HG02678 (cell line): ENCODE results near the gene PTPRU.
"Not testable (repeated sequence)": the region's sequence is repeated elsewhere in the genome, so short reads cannot be mapped to it uniquely, and the experiment has no call there.

ENCODE experiments used
- ATAC-seq: cut with Tn5 transposase; IDR thresholded peaks from one replicate; pipeline ENCODE4 v1.9.1; 2021; ENCODE audit warnings: mild to moderate bottlenecking, moderate library complexity; ENCODE audit not compliant: unreplicated experiment

The PTPRU gene

DNA sequence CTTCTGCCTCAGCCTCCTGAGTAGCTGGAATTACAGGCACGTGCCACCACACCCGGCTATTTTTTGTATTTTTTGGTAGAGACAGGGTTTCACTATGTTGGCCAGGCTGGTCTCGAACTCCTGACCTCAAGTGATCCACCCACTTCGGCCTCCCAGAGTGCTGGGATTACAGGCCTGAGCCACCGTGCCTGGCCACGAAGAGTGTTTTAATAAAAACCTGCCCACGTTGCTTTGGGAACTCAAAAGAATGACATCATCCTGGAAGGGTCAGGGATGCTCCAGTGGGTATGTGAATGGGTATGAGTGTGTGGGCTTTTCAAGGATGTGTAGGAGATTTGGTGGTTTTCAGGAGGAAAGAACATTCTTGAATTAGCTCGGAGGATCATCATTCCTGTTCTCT lies 78.4 kb downstream of the PTPRU start:
- ATAC-seq: not testable (repeated sequence)

GRCh38 chr1:29315262-29315661 lies 78.9 kb downstream of the PTPRU start:
- no peak for ATAC-seq

DNA sequence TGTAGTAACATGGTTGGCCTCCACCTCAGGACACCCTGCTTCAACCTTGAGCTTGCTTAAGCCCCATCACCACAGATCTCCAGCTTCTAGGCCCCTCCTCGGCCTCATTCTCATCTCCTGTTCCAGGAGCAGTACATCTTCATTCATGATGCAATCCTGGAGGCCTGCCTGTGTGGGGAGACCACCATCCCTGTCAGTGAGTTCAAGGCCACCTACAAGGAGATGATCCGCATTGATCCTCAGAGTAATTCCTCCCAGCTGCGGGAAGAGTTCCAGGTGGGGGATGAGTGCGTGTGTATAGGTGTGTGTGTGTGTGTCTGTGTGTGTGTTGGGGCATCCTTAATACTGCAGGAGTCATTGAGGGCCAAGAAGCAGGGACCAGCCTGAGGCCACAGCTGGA lies 79.6 kb downstream of the PTPRU start:
- ATAC-seq: no peak

DNA sequence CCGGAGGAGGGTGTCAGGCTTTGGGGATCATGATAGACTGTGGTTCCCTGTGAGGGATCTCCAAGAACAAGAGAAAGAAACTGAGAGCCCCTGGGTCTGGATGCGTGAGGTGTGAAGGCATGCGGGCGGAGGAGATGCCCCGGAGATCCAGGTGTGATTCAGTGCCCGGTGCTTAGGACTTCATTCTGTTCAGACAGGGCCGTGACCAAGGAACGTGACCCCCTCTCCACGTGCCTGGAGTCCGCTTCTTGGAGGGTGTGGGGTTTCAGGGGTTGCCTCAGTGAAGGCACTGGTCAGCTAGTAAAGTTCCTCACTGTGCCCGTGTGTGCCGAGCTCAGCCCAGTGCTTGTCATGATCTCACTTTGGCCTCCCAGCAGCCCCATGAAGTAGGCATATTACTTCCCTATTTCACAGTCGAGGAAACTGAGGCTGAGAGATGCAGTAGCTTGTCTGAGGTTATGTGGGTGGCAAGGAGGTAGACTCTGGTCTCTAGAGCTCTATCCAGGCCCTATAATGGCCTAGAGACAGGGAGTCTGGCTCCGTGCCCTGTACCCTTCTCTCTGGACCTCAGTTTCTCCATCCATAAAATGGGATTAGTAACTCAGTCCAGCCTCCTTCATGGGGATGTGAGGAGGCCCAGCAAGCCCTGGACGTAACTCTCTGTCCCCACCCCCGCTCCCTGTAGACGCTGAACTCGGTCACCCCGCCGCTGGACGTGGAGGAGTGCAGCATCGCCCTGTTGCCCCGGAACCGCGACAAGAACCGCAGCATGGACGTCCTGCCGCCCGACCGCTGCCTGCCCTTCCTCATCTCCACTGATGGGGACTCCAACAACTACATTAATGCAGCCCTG lies 81.0 kb downstream of the PTPRU start:
- no peak for ATAC-seq

DNA sequence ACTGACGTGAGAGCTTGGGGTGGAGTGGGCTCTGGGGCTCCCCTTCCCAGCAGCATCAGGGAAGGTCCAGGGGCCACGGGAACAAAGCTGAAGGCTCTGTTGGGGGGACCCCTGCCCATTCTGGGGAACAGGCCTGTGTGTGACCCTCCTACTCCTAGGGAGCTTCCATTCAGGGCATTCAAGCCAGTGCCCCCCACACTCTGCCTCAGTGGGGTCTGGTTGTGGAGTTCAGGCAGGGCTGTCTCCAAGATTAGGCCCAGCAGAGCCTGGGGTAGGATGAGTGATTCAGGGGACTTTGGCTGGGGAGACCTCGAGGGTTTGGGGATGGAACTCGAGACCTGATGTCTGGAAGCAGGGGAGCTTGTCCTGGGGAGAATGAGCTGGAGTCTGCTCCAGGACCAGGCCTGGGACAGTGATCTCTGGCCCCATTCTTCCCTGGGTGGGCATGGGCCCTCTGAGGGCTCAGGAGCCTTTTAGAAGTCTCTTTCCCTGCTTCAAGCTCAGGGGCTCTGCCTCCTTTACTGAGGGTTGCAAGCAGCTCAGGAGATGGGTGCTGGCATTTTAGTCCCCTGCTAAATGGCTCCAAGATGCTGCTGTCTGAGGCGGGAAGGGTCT lies 81.7 kb downstream of the PTPRU start:
- ATAC-seq: no peak

GRCh38 chr1:29318724-29319123 lies 82.4 kb downstream of the PTPRU start:
- ATAC-seq: no peak

GRCh38 chr1:29319300-29320110 lies 83.2 kb downstream of the PTPRU start:
- no peak for ATAC-seq

DNA sequence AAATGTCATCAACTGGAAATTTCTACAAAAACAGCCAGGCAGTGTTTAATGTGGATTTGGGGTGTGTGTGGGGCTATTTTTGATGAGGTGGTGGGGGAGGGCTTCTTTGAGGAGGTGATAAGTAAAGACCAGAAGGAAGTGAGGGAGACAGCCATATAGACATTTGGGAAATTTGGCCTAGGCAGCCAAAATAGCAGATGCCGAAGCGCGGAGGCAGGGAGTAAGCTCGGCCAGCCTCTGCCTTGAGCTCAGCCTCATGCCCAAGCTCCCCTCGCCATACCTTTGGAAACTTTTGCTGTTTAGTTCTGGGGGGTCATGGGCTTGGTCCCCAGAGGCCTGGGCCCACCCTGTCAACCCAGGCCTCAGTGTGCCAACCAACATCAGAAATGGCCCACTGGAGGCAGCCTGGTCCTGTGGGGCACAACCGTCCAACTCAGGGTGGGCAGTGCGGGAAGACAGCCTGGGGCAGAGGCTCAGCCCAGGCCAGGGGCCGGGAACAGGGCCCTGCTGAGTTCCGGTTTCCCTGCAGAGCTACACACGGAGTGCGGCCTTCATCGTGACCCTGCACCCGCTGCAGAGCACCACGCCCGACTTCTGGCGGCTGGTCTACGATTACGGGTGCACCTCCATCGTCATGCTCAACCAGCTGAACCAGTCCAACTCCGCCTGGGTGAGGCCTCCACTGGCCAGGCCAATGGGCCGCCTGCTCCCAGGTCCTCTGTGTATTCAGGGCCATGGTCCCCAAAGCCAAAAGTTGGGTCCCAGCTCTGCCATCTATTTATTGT lies 84.0 kb downstream of the PTPRU start:
- no peak for ATAC-seq

- no peak for ATAC-seq
Observed at GRCh38 chr1:29321176-29321575, 84.9 kb downstream of the PTPRU start.

DNA sequence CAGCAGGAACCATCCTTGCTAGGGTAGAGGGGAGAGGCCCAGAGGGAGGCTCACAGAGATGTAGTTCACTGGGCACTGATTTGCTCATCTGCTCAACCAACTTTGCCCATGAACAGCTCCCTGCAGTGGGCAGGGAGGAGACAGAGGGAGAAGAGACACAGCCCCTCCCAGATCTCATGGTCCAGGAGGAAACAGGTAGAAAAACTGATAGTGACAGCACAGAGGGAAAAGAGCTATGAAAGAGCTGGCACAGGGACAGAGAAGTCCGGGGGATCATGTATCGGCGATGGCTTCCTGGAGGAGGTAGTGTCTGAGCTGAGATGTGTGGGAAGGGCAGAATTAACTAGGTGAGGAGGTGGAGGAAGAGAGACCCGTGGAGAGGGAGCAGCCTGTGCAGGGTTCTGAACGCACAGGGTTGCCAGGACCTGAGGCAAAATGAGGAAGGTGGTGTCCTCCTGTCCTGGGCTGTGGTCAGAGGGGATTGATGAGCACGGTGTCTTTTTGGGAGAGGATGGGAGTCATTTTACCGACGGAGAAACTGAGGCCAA lies 85.9 kb downstream of the PTPRU start:
- no peak for ATAC-seq

DNA sequence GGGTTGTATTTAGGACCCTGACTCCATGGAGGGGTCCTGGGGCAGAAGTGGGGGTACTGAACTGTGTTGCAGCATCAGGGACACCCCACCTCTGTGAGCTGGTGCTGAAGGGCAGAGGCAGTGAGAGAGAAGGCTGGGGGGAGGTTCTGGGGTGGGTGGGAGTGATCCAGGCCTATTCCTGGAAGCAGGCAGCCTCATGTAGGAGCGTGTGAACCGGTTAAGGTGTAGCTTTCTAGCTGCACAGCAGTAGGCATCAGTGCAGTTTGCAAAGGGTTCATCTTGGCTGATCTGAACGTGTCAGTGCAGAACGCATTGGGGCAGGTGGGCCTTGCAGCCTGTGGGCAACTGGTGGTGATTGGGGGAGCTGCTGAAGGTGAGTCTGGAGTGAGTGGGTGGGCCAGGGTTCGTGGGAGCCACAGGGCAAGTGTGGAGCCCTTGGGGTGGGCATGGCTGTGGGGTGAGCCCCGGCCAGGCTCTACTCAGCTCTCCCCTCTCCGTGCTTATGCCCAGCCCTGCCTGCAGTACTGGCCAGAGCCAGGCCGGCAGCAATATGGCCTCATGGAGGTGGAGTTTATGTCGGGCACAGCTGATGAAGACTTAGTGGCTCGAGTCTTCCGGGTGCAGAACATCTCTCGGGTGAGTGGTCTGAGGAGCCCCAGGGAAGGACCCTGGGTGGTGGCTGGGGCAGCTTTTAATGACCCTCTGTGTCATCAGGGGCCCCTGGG lies 86.7 kb downstream of the PTPRU start:
- ATAC-seq: no peak

GRCh38 chr1:29323636-29324035 lies 87.3 kb downstream of the PTPRU start:
- ATAC-seq: no peak

- ATAC-seq: no peak
Observed at GRCh38 chr1:29324202-29324601, 87.9 kb downstream of the PTPRU start.

- no peak for ATAC-seq
Observed at GRCh38 chr1:29324771-29325351, 88.5 kb downstream of the PTPRU start.

- no peak for ATAC-seq
Observed at GRCh38 chr1:29325675-29326074, 89.4 kb downstream of the PTPRU start.

DNA sequence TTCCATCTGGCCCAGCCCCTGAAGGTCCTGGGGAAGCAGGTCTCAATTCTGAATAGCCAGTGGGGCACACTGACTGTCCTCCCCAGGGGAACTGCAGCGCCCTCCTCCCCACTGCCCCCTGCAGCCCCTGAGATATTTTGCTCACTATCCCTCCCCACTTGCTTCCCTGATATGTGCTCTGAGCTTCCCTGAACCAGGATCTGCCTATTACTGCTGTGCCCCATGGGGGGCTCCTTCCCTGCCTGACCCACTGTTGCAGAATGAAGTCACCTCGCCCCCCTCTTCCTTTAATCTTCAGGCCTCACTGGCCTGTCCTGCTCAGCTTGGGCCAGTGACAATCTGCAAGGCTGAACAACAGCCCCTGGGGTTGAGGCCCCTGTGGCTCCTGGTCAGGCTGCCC lies 89.8 kb downstream of the PTPRU start:
- ATAC-seq: no peak

DNA sequence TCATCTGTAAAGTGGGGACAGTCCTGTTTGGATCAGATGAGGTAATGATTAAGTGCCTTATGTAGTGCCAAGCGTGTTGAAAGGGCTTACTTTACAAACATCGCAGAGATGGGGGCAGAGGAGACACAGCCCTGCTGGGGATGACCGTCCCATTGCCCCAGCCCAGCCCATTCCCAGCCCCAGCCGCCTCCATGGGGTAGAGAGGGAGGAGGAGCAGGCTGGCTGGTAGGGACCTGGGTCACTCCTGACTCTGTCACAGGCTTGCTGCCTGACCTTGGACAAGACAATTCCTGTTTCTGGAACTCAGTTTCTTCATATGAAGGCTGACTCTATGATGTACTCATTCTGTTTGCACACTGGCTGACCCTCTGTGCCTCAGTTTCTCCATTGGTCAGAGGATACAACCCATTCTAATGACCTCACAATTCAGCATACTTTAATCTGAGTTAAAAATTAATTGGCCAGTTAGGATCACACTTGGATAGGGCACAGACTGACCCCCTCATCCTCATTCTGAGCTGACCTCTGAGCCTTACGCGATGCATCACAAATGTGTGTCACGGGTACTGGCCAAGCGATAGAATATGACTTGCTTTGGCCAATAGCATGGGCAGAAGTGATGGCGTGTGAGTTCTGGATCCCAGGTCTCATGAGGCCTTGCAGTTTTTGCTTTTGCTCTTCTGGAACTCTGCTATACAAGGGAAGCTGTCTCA lies 91.1 kb downstream of the PTPRU start:
- no peak for ATAC-seq

DNA sequence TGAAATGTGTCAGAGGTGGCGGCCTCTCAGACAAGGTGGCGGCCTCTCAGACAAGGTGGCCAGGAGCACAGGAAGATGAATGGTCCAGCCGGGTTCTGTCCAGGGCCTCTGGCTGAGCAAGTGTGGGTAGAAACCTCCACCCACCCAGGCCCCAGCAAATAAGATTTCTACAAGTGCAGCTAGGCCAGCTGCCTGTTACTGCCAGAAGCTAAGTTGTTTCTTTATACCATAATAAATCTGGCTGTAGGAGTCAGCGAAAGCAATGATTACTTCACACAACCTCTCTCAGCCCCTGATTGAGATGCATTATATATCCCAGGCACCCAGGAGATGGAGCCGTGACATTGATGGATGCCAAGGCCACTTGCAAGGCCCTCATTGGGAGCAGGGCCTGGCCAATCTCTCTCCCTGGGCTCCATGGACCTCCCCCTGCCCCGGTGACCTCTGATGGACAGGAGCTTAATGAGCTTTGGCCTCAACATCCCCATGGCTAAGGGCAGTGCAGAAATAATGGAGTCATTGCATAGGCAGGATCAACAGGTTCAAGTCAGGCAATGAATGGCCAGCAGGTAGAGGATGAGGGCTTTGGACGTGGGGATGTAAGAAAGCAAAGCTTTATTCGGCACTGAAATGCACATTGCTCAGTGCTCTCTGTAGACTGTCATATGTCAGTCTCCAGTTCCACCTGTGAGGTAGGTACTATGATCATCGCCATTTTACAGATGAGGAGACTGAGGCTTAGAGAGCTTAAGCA lies 92.9 kb downstream of the PTPRU start:
- ATAC-seq: no peak
